GF-D8 (cell line): Measurements from ENCODE around the gene SCN5A.

Experiments
- DNase-seq: peaks from one replicate; lab custom pipeline; 2025; lab: John Stamatoyannopoulos, UW

SCN5A gene

GRCh38 chr3:38560996-38561717 lies 88.3 kb downstream of the SCN5A start:
- no peak for DNase-seq

- DNase-seq: no peak
Observed at GRCh38 chr3:38560284-38560683, 89.2 kb downstream of the SCN5A start.

GRCh38 chr3:38558864-38559263 lies 90.6 kb downstream of the SCN5A start:
- no peak for DNase-seq

GRCh38 chr3:38556640-38557358 lies 92.7 kb downstream of the SCN5A start:
- no peak for DNase-seq

- no peak for DNase-seq
Observed at GRCh38 chr3:38555926-38556325, 93.6 kb downstream of the SCN5A start.

GRCh38 chr3:38555149-38555840 lies 94.2 kb downstream of the SCN5A start:
- DNase-seq: no peak

GRCh38 chr3:38554127-38554827 lies 95.2 kb downstream of the SCN5A start:
- no peak for DNase-seq

GRCh38 chr3:38553071-38553470 lies 96.4 kb downstream of the SCN5A start:
- no peak for DNase-seq

GRCh38 chr3:38552364-38552763 lies 97.1 kb downstream of the SCN5A start:
- no peak for DNase-seq

- no peak for DNase-seq
Observed at GRCh38 chr3:38551026-38551832, 98.3 kb downstream of the SCN5A start.

- DNase-seq: no peak
Observed at GRCh38 chr3:38549957-38550840, 99.3 kb downstream of the SCN5A start.

GRCh38 chr3:38549486-38549885 lies 100.0 kb downstream of the SCN5A start:
- no peak for DNase-seq

GRCh38 chr3:38549082-38549481 lies 100.4 kb downstream of the SCN5A start:
- no peak for DNase-seq

- DNase-seq: no peak
Observed at GRCh38 chr3:38548154-38548931, 101.1 kb downstream of the SCN5A start.

GRCh38 chr3:38545983-38546382 lies 103.5 kb downstream of the SCN5A start:
- no peak for DNase-seq

- no peak for DNase-seq
Observed at GRCh38 chr3:38545550-38545949, 103.9 kb downstream of the SCN5A start.

- no peak for DNase-seq
Observed at GRCh38 chr3:38544926-38545325, 104.6 kb downstream of the SCN5A start.

GRCh38 chr3:38543586-38543985 lies 105.9 kb downstream of the SCN5A start:
- DNase-seq: no peak

GRCh38 chr3:38542401-38543298 lies 106.8 kb downstream of the SCN5A start:
- no peak for DNase-seq
